ENCODE results near the gene GAL3ST2.
"Not testable (repeated sequence)": the region's sequence is repeated elsewhere in the genome, so short reads cannot be mapped to it uniquely, and the experiment has no call there.

The GAL3ST2 gene

GRCh38 chr2:241748468-241749256 is 28.0 kb upstream of the GAL3ST2 start:
- DNase-seq = no peak

GRCh38 chr2:241750076-241750840 is 26.4 kb upstream of the GAL3ST2 start:
- DNase-seq = no peak

GRCh38 chr2:241751152-241751551 is 25.5 kb upstream of the GAL3ST2 start:
- no peak for DNase-seq

GRCh38 chr2:241751776-241752175 is 24.8 kb upstream of the GAL3ST2 start:
- DNase-seq = no peak

GRCh38 chr2:241752253-241752652 is 24.4 kb upstream of the GAL3ST2 start:
- no peak for DNase-seq

GRCh38 chr2:241752689-241753276 is 23.8 kb upstream of the GAL3ST2 start:
- no peak for DNase-seq

- DNase-seq = no peak
Measured at GRCh38 chr2:241753493-241753892, 23.1 kb upstream of the GAL3ST2 start.

- DNase-seq = no peak
Measured at GRCh38 chr2:241754042-241754441, 22.6 kb upstream of the GAL3ST2 start.

- DNase-seq = no peak
Measured at GRCh38 chr2:241755166-241755565, 21.5 kb upstream of the GAL3ST2 start.

GRCh38 chr2:241755777-241756176 is 20.8 kb upstream of the GAL3ST2 start:
- no peak for DNase-seq

- no peak for DNase-seq
Measured at GRCh38 chr2:241759067-241759807, 17.4 kb upstream of the GAL3ST2 start.

- DNase-seq = not testable (repeated sequence)
Measured at GRCh38 chr2:241759893-241760292, 16.7 kb upstream of the GAL3ST2 start.

- no peak for DNase-seq
Measured at GRCh38 chr2:241760301-241760771, 16.3 kb upstream of the GAL3ST2 start.

- DNase-seq = no peak
Measured at GRCh38 chr2:241762321-241762932, 14.2 kb upstream of the GAL3ST2 start.

- peak; percentile 37 to 45 for DNase-seq
Measured at GRCh38 chr2:241762933-241763369, 13.7 kb upstream of the GAL3ST2 start.

GRCh38 chr2:241763551-241764274 is 12.9 kb upstream of the GAL3ST2 start:
- DNase-seq = no peak

GRCh38 chr2:241764275-241765241 is 12.1 kb upstream of the GAL3ST2 start:
- no peak for DNase-seq

- DNase-seq = no peak
Measured at GRCh38 chr2:241767464-241768250, 9.0 kb upstream of the GAL3ST2 start.

- DNase-seq = no peak
Measured at GRCh38 chr2:241768251-241768711, 8.3 kb upstream of the GAL3ST2 start.

All from activated CD4-positive, alpha-beta T cell treated with anti-CD3 and anti-CD28 coated beads for 4 hours (primary cell).